Hepatocyte (in vitro differentiated cells): ENCODE measurements around the gene PGA3.

Experiments
- EZH2 ChIP-seq: fragments of 200-600 bp; sonication (generic); IDR thresholded peaks from 2 replicates; pipeline ENCODE4 v1.6.1; 2016; ENCODE audit warnings: antibody characterized with exemption, mild to moderate bottlenecking, borderline replicate concordance
- TF ChIP-seq, protein P1 (sequence below): fragments of 200-600 bp; sonication (generic); IDR thresholded peaks from 2 replicates; pipeline ENCODE4 v1.5.1; 2016; ENCODE audit warnings: antibody characterized with exemption, mild to moderate bottlenecking; ENCODE audit not compliant: poor library complexity

DNA sequence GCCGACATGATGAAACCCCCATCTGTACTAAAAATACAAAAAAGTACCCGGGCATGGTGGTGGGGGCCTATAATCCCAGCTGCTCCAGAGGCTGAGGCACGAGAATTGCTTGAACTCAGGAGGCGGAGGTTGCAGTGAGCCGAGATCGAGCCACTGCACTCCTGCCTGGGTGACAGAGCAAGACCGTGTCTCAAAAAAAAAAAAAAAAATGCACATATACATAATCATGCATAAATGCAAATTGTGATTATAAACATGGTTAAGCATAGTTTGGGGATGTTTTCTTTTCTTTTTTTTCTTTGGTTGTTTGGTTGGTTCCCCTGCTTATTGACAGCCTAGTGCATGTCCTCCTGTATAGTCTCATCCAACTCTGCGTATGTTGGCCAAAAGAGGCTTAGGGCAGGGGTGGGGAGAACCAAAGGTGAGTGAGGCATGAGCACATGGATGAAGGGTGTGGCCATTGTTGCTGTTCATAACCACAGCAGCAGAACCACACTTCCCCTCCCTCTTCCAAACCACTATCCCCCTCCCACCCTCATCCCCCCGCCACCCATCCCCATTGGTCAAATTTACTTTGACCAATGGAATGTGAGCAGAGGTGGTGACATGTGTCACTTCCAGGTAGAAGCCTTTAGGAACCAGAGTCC lies 35.1 kb upstream of the PGA3 start:
- no peak for TF ChIP-seq EZH2
- TF ChIP-seq, protein P1, sequence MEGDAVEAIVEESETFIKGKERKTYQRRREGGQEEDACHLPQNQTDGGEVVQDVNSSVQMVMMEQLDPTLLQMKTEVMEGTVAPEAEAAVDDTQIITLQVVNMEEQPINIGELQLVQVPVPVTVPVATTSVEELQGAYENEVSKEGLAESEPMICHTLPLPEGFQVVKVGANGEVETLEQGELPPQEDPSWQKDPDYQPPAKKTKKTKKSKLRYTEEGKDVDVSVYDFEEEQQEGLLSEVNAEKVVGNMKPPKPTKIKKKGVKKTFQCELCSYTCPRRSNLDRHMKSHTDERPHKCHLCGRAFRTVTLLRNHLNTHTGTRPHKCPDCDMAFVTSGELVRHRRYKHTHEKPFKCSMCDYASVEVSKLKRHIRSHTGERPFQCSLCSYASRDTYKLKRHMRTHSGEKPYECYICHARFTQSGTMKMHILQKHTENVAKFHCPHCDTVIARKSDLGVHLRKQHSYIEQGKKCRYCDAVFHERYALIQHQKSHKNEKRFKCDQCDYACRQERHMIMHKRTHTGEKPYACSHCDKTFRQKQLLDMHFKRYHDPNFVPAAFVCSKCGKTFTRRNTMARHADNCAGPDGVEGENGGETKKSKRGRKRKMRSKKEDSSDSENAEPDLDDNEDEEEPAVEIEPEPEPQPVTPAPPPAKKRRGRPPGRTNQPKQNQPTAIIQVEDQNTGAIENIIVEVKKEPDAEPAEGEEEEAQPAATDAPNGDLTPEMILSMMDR, result no peak
